ENCODE data around the gene MRTFA. TPM values are rescaled to one million over a fixed set of nuclear protein-coding genes. Genes with fewer than 3 reads are reported as not detected.

MRTFA gene
- total and polyA plus RNA-seq, 4 donors = 7.5 to 22.0 (median 9.6) TPM

GRCh38 chr22:40376149-40376548, 260.4 kb downstream of the MRTFA start:
- Histone ChIP-seq H3K4me3 (ENCODE audit: low read depth in 1 of 3, low read length in 3 of 3) (no peak overlapping the region), H3K36me3 (ENCODE audit: control insufficient read depth in 4 of 4, insufficient read depth in 3 of 4, low read depth in 1 of 4, low read length in 3 of 4) (peaks cover 0 to 4% (median under 1%) of the 10 kb centered on the region in 4 donors), H3K9me3 (ENCODE audit: control insufficient read depth in 4 of 4, low read length in 3 of 4) (no peaks in the 10 kb centered on the region), H3K27me3 (ENCODE audit: control insufficient read depth in 4 of 4, insufficient read depth in 4 of 4, low read length in 3 of 4) (no peaks in the 10 kb centered on the region), H3K4me1 (ENCODE audit: control insufficient read depth in 4 of 4, insufficient read depth in 4 of 4, low read length in 3 of 4) (peaks cover 3 to 4% (median 4%) of the 10 kb centered on the region in 4 donors), H3K27ac (ENCODE audit: low read depth in 1 of 2, low read length in 2 of 2) (no peak overlapping the region), H3K9ac (ENCODE audit: low read depth in 1 of 2, low read length in 2 of 2) (no peak overlapping the region)
- no peak for DNase-seq (ENCODE audit: low spot score)
- 95% methylated on average over 5 of the region's 5 CpGs for WGBS
- no peak for TF ChIP-seq YY1 (IDR thresholded peaks at IDR 0.05)
- TF ChIP-seq GABPA (IDR thresholded peaks at IDR 0.05 in 1 of 2, conservative IDR thresholded peaks at IDR 0.05 in 1 of 2) = no peak
- no peak for TF ChIP-seq FOXA2 (IDR thresholded peaks at IDR 0.05)
- TF ChIP-seq TAF1 (conservative IDR thresholded peaks at IDR 0.05) = no peak
- no peak for TF ChIP-seq ATF3 (IDR thresholded peaks at IDR 0.05)
- no peak for TF ChIP-seq HNF4G (IDR thresholded peaks at IDR 0.05)
- TF ChIP-seq MAX (IDR thresholded peaks at IDR 0.05) = no peak
- no peak for TF ChIP-seq RAD21 (IDR thresholded peaks at IDR 0.05)
- no peak for TF ChIP-seq NR2F2 (IDR thresholded peaks at IDR 0.05)
- no peak for TF ChIP-seq REST (IDR thresholded peaks at IDR 0.05)
- no peak for TF ChIP-seq ZBTB33 (IDR thresholded peaks at IDR 0.05)
- no peak for TF ChIP-seq SP1 (IDR thresholded peaks at IDR 0.05)
- TF ChIP-seq JUND (IDR thresholded peaks at IDR 0.05) = no peak
- no peak for TF ChIP-seq EGR1 (IDR thresholded peaks at IDR 0.05; ENCODE audit: low read depth in 2 of 2)
- no peak for TF ChIP-seq RXRA (IDR thresholded peaks at IDR 0.05)
- no peak for TF ChIP-seq CTCF (IDR thresholded peaks at IDR 0.05; ENCODE audit: low read depth, low read length, missing input control)
- no peak for TF ChIP-seq FOXA1 (IDR thresholded peaks at IDR 0.05)

GRCh38 chr22:40374567-40374966, 262.0 kb downstream of the MRTFA start:
- Histone ChIP-seq H3K27me3 (ENCODE audit: control insufficient read depth in 4 of 4, insufficient read depth in 4 of 4, low read length in 3 of 4) (no peaks in the 10 kb centered on the region), H3K36me3 (ENCODE audit: control insufficient read depth in 4 of 4, insufficient read depth in 3 of 4, low read depth in 1 of 4, low read length in 3 of 4) (peaks cover 0 to 4% (median under 1%) of the 10 kb centered on the region in 4 donors), H3K9me3 (ENCODE audit: control insufficient read depth in 4 of 4, low read length in 3 of 4) (no peaks in the 10 kb centered on the region), H3K4me1 (ENCODE audit: control insufficient read depth in 4 of 4, insufficient read depth in 4 of 4, low read length in 3 of 4) (peaks cover 3 to 9% (median 5%) of the 10 kb centered on the region in 4 donors), H3K27ac (ENCODE audit: low read depth in 1 of 2, low read length in 2 of 2) (no peak overlapping the region), H3K4me3 (ENCODE audit: low read depth in 1 of 3, low read length in 3 of 3) (no peak overlapping the region), H3K9ac (ENCODE audit: low read depth in 1 of 2, low read length in 2 of 2) (no peak overlapping the region)
- 96% methylated on average over 8 of the region's 8 CpGs for WGBS
- TF ChIP-seq FOXA1 (IDR thresholded peaks at IDR 0.05) (no peak), EGR1 (IDR thresholded peaks at IDR 0.05; ENCODE audit: low read depth in 2 of 2) (no peak), ZBTB33 (IDR thresholded peaks at IDR 0.05) (no peak), RXRA (IDR thresholded peaks at IDR 0.05) (no peak), RAD21 (IDR thresholded peaks at IDR 0.05) (no peak), GABPA (IDR thresholded peaks at IDR 0.05 in 1 of 2, conservative IDR thresholded peaks at IDR 0.05 in 1 of 2) (no peak), HNF4G (IDR thresholded peaks at IDR 0.05) (no peak), MAX (IDR thresholded peaks at IDR 0.05) (no peak)
- DNase-seq (ENCODE audit: low spot score) = no peak
